Sigmoid colon (tissue), 4 donors: Measurements from ENCODE around the gene ERBB3.

Experiments
- EP300 ChIP-seq, 4 donors: sonication (generic); formaldehyde crosslinking; IDR thresholded peaks; one replicate each; pipeline ENCODE4 v1.6.1; 2017; ENCODE audit warnings: antibody characterized with exemption in 4 of 4
- POLR2A ChIP-seq, 2 donors: fragments of 450-650 bp; IDR thresholded peaks; one replicate each; pipeline ENCODE4 v1.6.1; 2016; ENCODE audit warnings: antibody characterized with exemption in 2 of 2, mild to moderate bottlenecking in 2 of 2, moderate library complexity in 2 of 2
- POLR2AphosphoS5 ChIP-seq, 4 donors: sonication (generic); formaldehyde crosslinking; IDR thresholded peaks; one replicate each; pipeline ENCODE4 v1.6.1; 2017; ENCODE audit warnings: antibody characterized with exemption in 4 of 4
- TF ChIP-seq, protein P1 (sequence below), 4 experiments: fragments of 450-650 bp in 3 of 4; fragments of 200-600 bp in 1 of 4; IDR thresholded peaks; one replicate each; pipeline ENCODE4 v1.5.1; 2016 to 2019; ENCODE audit warnings: antibody characterized with exemption in 4 of 4, mild to moderate bottlenecking in 3 of 4, moderate library complexity in 2 of 4

GRCh38 chr12:56087220-56087619 lies 7.3 kb downstream of the ERBB3 start:
- TF ChIP-seq, protein P1, sequence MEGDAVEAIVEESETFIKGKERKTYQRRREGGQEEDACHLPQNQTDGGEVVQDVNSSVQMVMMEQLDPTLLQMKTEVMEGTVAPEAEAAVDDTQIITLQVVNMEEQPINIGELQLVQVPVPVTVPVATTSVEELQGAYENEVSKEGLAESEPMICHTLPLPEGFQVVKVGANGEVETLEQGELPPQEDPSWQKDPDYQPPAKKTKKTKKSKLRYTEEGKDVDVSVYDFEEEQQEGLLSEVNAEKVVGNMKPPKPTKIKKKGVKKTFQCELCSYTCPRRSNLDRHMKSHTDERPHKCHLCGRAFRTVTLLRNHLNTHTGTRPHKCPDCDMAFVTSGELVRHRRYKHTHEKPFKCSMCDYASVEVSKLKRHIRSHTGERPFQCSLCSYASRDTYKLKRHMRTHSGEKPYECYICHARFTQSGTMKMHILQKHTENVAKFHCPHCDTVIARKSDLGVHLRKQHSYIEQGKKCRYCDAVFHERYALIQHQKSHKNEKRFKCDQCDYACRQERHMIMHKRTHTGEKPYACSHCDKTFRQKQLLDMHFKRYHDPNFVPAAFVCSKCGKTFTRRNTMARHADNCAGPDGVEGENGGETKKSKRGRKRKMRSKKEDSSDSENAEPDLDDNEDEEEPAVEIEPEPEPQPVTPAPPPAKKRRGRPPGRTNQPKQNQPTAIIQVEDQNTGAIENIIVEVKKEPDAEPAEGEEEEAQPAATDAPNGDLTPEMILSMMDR (IDR thresholded peaks at IDR 0.05), result no peak
- TF ChIP-seq EP300 (IDR thresholded peaks at IDR 0.05) (no peak), POLR2A (IDR thresholded peaks at IDR 0.05) (no peak), POLR2AphosphoS5 (IDR thresholded peaks at IDR 0.05) (no peak)
